Measurements from ENCODE around the gene ACTL6B.
A peak's percentile ranks its signal among the peaks of the same experiment; 100 is the strongest.

The ACTL6B gene

DNA sequence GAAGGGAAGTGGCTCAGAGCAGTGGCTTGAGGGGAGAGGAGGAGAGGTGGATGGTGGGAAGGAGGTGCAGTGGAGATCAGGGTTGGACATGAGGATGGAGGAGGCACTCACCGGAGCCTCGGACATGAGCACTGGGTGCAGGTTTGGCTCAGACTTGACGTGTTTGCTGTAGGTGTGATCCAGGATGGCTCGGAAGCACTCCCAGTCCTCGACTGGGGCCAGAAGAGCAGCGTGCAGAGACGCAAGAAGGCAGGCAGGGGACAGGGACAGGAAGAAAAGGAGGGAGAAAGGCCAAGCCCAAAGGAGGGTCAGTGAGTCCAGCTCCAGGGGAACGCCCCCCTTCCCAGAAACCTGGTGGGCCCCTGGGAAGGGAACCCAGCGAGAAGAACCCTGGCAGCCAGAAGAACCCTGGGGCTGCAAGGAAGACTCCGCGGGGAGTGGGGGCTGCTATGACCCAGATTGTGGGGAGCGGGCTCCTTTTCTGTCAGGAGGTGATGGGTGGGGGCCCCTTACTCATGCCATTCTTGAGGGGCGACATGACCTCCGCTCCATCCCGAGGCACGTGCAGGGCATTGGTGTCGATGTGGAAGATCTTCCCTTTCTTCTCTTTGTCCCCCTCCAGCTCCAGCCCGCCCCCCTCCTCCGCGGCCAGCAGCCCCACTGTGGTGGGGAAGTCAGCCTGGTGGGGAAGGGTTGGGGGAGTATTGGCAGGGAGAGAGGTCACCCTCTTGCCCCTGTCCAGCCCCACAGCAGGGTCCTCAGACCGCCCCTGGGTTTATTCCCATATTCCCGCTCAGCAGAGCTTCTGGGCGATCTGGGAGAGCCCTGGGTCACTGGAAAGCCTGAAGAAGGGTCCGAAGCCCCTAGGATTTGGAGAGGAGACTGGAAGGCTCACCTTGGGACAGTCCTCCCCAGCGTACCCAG, 1.1 kb downstream of the ACTL6B start:
- Histone ChIP-seq H3K4me1 (ENCODE audit: control insufficient read depth, insufficient read depth, low read length) (no peaks in the 10 kb centered on the region), H3K36me3 (ENCODE audit: control insufficient read depth, insufficient read depth, low read length) (no peaks in the 10 kb centered on the region), H3K9me3 (ENCODE audit: control insufficient read depth, insufficient read depth, low read length) (no peaks in the 10 kb centered on the region), H3K9ac (ENCODE audit: low read depth, low read length) (no peak overlapping the region), H3K4me3 (ENCODE audit: low read depth, low read length) (peak overlapping the region; percentile 37), H3K27me3 (ENCODE audit: control insufficient read depth, insufficient read depth, low read length) (peaks cover 36% of the 10 kb centered on the region)

DNA sequence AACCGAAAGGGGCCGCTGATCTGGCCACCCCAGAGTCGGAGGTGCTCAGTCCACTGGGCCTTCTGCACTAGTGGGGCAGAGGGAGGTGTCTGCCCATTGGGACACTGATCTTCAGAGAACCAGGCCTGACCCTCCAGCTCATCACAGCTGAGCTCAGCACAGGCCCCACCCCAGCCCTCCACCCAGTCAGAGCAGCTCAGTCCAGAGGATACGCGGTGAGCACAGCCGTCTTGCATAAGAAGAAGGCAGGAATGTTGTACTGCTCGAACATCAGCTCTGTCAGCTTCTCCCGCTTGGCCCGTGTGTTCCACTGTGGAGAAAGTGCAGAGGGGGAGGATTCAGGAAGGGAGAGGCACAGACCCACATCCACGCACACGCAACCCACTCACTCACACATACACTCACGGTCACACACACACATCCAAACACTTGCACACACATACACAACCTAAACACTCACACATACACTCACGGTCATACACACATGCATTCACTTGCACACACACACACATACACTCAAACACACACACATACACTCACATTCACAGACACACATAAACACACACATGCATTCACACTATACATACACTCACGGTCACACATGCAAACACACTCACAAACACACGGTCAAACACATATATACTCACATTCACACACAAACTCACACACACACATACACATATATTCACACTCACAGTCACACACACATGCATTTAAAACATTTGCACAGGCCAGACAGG, 6.3 kb downstream of the ACTL6B start:
- Histone ChIP-seq H3K4me1 (ENCODE audit: control insufficient read depth, insufficient read depth, low read length) (peaks cover 4% of the 10 kb centered on the region), H3K27me3 (ENCODE audit: control insufficient read depth, insufficient read depth, low read length) (peaks cover 9% of the 10 kb centered on the region), H3K4me3 (ENCODE audit: low read depth, low read length) (no peak overlapping the region)

DNA sequence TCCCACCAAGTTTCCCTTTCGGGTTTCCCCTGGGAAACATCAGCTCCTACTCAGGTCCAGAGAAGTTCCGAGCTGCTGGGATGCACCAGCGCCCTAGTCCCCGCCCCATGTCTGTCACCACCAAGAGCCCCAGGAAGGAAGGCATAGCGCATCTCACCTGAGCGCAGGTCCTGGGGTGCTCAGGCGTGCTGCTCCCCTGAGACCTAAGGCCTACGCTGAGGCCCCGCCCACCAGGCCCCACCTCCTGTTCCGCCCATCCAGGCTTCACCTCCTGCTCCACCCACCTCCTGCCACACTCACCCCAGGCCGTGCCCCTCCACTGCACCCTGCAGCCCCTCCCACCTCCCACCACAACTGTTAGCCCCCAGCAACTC, 13.7 kb downstream of the ACTL6B start:
- peaks cover 2% of the 10 kb centered on the region for H3K36me3 ChIP-seq (ENCODE audit: control insufficient read depth, insufficient read depth, low read length)
- H3K9ac ChIP-seq (ENCODE audit: low read depth, low read length): no peak overlapping the region
- H3K27me3 ChIP-seq (ENCODE audit: control insufficient read depth, insufficient read depth, low read length): no peaks in the 10 kb centered on the region
- peak overlapping the region; percentile 32 for H3K4me3 ChIP-seq (ENCODE audit: low read depth, low read length)
- peaks cover 4% of the 10 kb centered on the region for H3K4me1 ChIP-seq (ENCODE audit: control insufficient read depth, insufficient read depth, low read length)
- H3K9me3 ChIP-seq (ENCODE audit: control insufficient read depth, insufficient read depth, low read length): no peaks in the 10 kb centered on the region

More for the DNA sequence above, 6.3 kb downstream of the ACTL6B start:
- Histone ChIP-seq H3K36me3 (ENCODE audit: control insufficient read depth, insufficient read depth, low read length) (no peaks in the 10 kb centered on the region), H3K9me3 (ENCODE audit: control insufficient read depth, insufficient read depth, low read length) (no peaks in the 10 kb centered on the region), H3K9ac (ENCODE audit: low read depth, low read length) (no peak overlapping the region)

DNA sequence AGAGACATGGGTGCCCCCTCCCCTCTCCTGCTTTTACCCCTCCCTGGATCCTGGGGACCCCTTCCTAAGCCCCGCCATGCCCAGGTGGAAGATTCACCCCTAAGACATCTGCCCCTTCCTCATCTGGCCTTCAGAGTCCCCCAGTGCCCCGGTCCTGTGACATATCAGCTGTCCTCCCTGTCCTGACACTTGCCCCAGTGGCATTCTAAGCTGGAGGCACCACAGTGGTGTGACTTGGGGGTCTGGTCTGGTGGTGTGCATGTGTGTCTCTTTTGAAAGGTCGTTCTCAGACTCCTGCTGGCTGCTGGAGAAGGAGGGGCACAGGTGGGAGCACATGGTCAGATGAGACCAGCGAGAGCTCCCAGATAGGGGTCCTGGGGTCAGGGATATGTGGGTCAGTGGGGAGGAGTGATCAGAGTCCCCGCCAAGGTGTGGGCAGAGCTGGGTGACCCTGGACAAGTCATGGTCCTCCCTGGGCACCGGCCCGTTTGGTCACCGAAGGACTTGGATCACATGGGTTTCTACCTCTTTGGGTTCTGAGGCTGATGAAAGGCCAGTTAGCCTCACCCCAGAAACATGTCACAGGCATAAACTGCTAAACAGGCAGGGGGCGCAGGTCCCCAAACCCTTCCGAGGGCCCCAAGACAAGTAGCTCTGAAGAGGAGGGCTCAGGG, 14.3 kb downstream of the ACTL6B start:
- H3K9ac ChIP-seq (ENCODE audit: low read depth, low read length): no peak overlapping the region
- peak overlapping the region; percentile 32 for H3K4me3 ChIP-seq (ENCODE audit: low read depth, low read length)

DNA sequence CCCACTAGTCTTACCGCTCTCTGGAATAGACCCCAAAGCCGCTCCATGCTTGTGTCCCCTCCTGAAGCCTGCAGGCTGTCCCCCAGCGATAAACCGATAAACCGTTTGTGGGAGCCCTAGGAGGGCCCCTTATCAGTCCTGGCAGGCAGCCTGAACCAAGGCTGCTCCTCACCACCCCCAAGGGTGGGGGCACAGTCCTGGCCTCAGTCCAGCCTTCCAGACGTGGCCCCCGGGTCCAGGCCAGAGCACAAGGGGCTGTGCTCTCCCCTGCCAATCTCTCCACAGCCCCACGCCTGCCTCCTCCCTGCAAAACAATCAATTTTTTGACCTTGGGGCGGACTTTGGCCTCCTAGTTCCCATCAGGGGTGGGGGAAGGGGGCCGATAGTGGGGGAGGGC, 14.8 kb downstream of the ACTL6B start, which contains the start of gene TFR2:
TFR2 (minus strand) TSS at position 90 of the 397 bp plus-strand sequence; CDS start at position 47, 43 bp downstream.
- no peak within 1 kb of the TSS for H3K9ac ChIP-seq (ENCODE audit: low read depth, low read length)
- H3K4me1 ChIP-seq (ENCODE audit: control insufficient read depth, insufficient read depth, low read length): peaks cover 2% of the 10 kb centered on the region
- no peaks in the 10 kb centered on the region for H3K27me3 ChIP-seq (ENCODE audit: control insufficient read depth, insufficient read depth, low read length)
- peak within 1 kb of the TSS; percentile 32 for H3K4me3 ChIP-seq (ENCODE audit: low read depth, low read length)
- H3K36me3 ChIP-seq (ENCODE audit: control insufficient read depth, insufficient read depth, low read length): peaks cover 2% of the 10 kb centered on the region
- H3K9me3 ChIP-seq (ENCODE audit: control insufficient read depth, insufficient read depth, low read length): no peaks in the 10 kb centered on the region

More for the DNA sequence above, 14.3 kb downstream of the ACTL6B start:
- H3K36me3 ChIP-seq (ENCODE audit: control insufficient read depth, insufficient read depth, low read length): peaks cover 2% of the 10 kb centered on the region
- peaks cover 2% of the 10 kb centered on the region for H3K4me1 ChIP-seq (ENCODE audit: control insufficient read depth, insufficient read depth, low read length)
- no peaks in the 10 kb centered on the region for H3K9me3 ChIP-seq (ENCODE audit: control insufficient read depth, insufficient read depth, low read length)
- H3K27me3 ChIP-seq (ENCODE audit: control insufficient read depth, insufficient read depth, low read length): no peaks in the 10 kb centered on the region

DNA sequence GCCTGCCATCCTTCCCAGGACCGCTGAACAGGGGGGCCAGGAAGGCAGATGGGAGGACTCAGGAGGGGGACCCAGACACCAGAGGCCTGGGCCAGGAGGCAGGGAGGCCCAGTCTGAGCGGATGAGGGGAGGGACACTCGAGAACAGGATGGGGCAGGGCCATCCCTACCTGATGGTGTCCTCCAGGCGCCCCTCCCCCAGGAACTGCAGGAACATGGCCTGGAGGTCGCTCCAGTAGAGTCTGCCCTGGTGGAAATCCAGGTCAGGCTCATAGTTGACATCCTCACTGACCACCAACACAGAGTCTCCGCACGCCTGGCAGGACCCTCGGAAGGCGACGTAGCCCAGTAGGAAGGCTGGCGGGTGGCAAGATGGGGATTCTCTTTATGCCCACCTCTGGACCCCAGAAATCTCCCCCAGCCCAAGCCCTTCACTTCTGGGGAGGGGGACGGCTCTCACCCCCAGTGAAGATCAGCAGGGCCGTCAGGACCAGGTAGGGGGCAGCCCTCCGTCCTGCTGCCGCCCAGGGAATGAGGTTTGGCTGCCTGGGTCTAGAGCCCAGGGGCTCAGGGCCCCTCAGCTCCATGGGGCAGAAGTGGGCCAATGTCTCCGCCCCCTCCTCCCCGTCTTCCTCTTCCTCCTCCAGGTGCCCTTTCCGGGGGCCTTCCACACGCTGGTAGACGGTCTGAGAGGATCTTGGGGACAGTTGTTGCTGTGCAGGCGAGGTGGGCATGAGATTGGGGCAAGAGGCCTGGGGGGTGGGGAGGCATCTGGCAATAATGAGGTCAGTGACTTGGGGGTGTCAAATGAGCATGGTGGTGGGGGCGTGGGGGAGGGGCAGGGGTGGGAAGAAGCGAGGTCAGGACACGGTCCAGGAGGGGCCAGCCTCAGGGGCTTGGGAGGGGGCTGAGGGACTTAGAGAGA, 15.5 kb downstream of the ACTL6B start:
- no peak overlapping the region for H3K4me3 ChIP-seq (ENCODE audit: low read depth, low read length)
- H3K9ac ChIP-seq (ENCODE audit: low read depth, low read length): no peak overlapping the region
- H3K27me3 ChIP-seq (ENCODE audit: control insufficient read depth, insufficient read depth, low read length): no peaks in the 10 kb centered on the region
- peaks cover 2% of the 10 kb centered on the region for H3K36me3 ChIP-seq (ENCODE audit: control insufficient read depth, insufficient read depth, low read length)
- peaks cover 2% of the 10 kb centered on the region for H3K4me1 ChIP-seq (ENCODE audit: control insufficient read depth, insufficient read depth, low read length)
- H3K9me3 ChIP-seq (ENCODE audit: control insufficient read depth, insufficient read depth, low read length): no peaks in the 10 kb centered on the region

DNA sequence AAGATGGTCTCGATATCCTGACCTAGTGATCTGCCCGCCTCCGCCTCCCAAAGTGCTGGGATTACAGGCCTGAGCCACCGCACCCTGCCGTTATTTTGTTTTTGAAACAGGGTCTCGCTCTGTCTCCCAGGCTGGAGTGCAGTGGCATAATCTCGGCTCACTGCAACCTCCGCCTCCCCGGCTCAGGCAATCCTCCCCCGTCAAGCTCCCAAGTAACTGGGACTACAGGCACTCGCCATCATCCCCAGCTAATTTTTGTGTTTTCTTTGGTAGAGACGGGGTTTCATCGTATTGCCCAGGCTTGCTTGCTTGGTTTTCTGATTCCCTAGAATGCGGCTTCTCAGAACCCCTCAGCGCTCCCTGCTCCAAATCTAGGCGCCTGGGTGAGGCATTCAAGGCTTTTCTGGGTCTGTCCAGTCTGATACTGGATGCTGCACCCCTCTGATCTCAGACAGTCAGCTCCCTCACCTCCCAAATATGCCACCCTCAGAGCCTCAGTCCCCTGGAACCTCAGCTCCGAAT, 16.2 kb downstream of the ACTL6B start:
- peaks cover 2% of the 10 kb centered on the region for H3K36me3 ChIP-seq (ENCODE audit: control insufficient read depth, insufficient read depth, low read length)
- no peak overlapping the region for H3K9ac ChIP-seq (ENCODE audit: low read depth, low read length)
- no peaks in the 10 kb centered on the region for H3K9me3 ChIP-seq (ENCODE audit: control insufficient read depth, insufficient read depth, low read length)
- no peak overlapping the region for H3K4me3 ChIP-seq (ENCODE audit: low read depth, low read length)
- H3K27me3 ChIP-seq (ENCODE audit: control insufficient read depth, insufficient read depth, low read length): no peaks in the 10 kb centered on the region
- peaks cover 2% of the 10 kb centered on the region for H3K4me1 ChIP-seq (ENCODE audit: control insufficient read depth, insufficient read depth, low read length)

DNA sequence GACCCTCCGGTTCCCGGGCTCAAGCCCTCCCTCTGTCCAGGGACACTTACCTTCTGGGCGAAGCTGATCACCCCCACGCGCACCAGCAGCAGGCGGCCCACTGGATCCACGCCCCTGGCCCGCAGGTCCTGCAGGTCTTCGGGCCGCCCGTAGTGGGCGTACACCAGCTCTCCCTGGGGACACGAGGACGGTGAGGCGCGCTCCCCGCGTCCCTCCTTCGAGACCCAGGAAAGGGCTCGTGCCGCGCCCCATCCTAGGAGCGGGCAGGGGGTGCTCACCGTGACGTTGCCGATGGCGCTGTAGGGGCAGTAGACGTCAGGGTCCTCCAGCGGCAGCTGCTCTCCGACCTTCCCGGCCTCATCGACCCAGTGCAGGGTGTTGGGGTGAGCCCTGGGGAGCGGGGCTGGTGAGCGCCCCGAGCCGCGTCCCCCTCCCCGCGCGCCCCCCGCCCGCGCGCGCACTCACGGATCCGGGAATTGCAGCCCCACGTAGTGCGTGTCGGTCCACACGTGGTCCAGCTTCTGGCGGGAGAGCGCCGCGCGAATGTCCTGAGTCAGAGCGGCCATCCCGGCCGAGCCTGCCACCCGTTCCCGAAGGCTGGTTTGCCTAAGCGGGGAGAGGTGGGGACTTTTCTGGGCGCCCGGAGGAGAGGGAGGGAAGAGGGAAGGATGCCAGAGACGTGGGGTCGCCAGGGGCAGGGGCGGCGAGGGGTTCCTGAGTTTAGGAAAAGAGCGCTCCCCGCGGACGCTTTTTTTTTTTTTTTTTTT, 23.1 kb downstream of the ACTL6B start:
- H3K4me3 ChIP-seq (ENCODE audit: low read depth, low read length): peak overlapping the region; percentile 70
- H3K36me3 ChIP-seq (ENCODE audit: control insufficient read depth, insufficient read depth, low read length): no peaks in the 10 kb centered on the region
- peaks cover 9% of the 10 kb centered on the region for H3K27me3 ChIP-seq (ENCODE audit: control insufficient read depth, insufficient read depth, low read length)
- H3K4me1 ChIP-seq (ENCODE audit: control insufficient read depth, insufficient read depth, low read length): no peaks in the 10 kb centered on the region
- H3K9ac ChIP-seq (ENCODE audit: low read depth, low read length): peak overlapping the region; percentile 73
- H3K9me3 ChIP-seq (ENCODE audit: control insufficient read depth, insufficient read depth, low read length): no peaks in the 10 kb centered on the region

DNA sequence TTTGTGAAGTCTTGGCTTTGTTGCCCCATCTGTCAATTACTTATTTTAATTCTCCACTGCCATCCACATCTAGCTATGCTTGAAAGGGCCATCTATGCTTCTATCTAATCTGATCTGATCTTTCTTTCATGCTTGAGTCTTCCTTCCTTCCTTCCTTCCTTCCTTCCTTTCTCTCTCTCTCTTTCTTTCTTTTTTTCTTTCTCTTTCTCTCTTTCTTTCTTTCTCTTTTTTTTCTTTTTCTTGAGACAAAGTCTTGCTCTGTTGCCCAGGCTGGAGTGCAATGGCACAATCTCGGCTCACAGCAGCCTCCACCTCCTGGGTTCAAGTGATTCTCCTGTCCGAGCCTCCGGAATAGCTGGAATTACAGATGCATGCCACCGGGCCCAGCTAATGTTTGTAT, 26.2 kb downstream of the ACTL6B start:
- H3K9ac ChIP-seq (ENCODE audit: low read depth, low read length): no peak overlapping the region
- no peaks in the 10 kb centered on the region for H3K36me3 ChIP-seq (ENCODE audit: control insufficient read depth, insufficient read depth, low read length)
- H3K9me3 ChIP-seq (ENCODE audit: control insufficient read depth, insufficient read depth, low read length): no peaks in the 10 kb centered on the region
- H3K27me3 ChIP-seq (ENCODE audit: control insufficient read depth, insufficient read depth, low read length): peaks cover 21% of the 10 kb centered on the region
- H3K4me3 ChIP-seq (ENCODE audit: low read depth, low read length): no peak overlapping the region
- H3K4me1 ChIP-seq (ENCODE audit: control insufficient read depth, insufficient read depth, low read length): peaks cover 5% of the 10 kb centered on the region

DNA sequence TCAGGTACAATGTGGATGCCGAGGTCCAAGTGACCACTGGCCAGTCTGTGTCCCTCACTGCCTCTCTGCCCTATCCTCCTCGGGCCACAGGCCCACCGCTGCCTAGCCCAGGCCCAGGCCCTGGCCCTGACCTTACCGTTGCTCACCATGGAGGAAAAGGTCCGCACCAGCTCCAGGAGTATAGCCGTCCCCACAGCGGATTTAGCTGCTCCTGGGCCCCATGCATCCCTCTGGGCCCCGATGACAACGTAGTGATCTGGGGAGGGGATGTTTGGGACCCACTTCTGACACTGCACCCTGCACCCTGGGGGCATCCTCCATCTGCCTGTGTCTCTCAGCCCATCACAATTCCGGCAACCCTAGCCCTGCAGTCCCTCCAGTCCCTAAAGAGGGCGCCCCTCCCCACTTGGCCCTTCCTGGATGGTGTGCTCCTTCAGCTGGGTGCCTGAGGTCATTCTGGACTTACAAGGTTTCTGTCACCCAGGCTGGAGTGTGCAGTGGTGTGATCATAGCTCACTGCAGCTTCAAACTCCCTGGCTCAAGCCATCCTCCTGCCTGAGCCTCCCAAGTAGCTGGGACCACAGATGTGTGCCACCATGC, 27.0 kb downstream of the ACTL6B start:
- no peak overlapping the region for H3K9ac ChIP-seq (ENCODE audit: low read depth, low read length)
- no peak overlapping the region for H3K4me3 ChIP-seq (ENCODE audit: low read depth, low read length)
- no peaks in the 10 kb centered on the region for H3K9me3 ChIP-seq (ENCODE audit: control insufficient read depth, insufficient read depth, low read length)
- peaks cover 5% of the 10 kb centered on the region for H3K4me1 ChIP-seq (ENCODE audit: control insufficient read depth, insufficient read depth, low read length)
- peaks cover 21% of the 10 kb centered on the region for H3K27me3 ChIP-seq (ENCODE audit: control insufficient read depth, insufficient read depth, low read length)
- H3K36me3 ChIP-seq (ENCODE audit: control insufficient read depth, insufficient read depth, low read length): no peaks in the 10 kb centered on the region

All from iPS-15b (cell line).